H1 (cell line): Measurements from ENCODE around the gene GSX1. TPM values are rescaled to one million over a fixed set of nuclear protein-coding genes. Genes with fewer than 3 reads are reported as not detected.

ENCODE experiments used
- CTCF ChIA-PET: fragments of 300-600 bp; sonication (Branson Sonifier 250); formaldehyde crosslinking; loops from one replicate; lab custom pipeline; 2021; ENCODE audit not compliant: partially characterized antibody; lab: Charles Lee
- POLR2A ChIA-PET: fragments of 300-600 bp; sonication (Branson Sonifier 250); formaldehyde crosslinking; loops from one replicate; lab custom pipeline; 2021; ENCODE audit warnings: inconsistent platforms; ENCODE audit not compliant: partially characterized antibody; lab: Charles Lee
- DNase-seq, 2 experiments: peaks; one replicate each; pipeline versions ENCODE4 v3.0.0 to v3.0.0-alpha.2; 2010 to 2022; ENCODE audit warnings: low spot score in 2 of 2, low read depth in 1 of 2, mixed read lengths in 1 of 2
- FAIRE-seq: peaks from 2 replicates; lab custom pipeline; 2011; peaks lifted over from hg19 to GRCh38; lab: Jason Lieb, UNC
- H2AFZ ChIP-seq: 2 replicates; pipeline ENCODE4 v1.8.1; 2012; ENCODE audit warnings: low read length, inconsistent platforms
- H2AK5ac ChIP-seq: 2 replicates; pipeline ENCODE4 v1.6.1; 2013; ENCODE audit warnings: low read depth, low read length
- H2BK120ac ChIP-seq: replicated peaks from 2 replicates; pipeline ENCODE3; 2013; ENCODE audit warnings: low read depth, low read length, inconsistent platforms
- H2BK12ac ChIP-seq: 2 replicates; pipeline ENCODE4 v1.6.1; 2013; ENCODE audit warnings: low read depth, low read length
- H2BK15ac ChIP-seq: 2 replicates; pipeline ENCODE4 v1.6.1; 2013; ENCODE audit warnings: low read length
- H2BK20ac ChIP-seq: 2 replicates; pipeline ENCODE4 v1.6.1; 2013; ENCODE audit warnings: low read length
- H2BK5ac ChIP-seq: 2 replicates; pipeline ENCODE4 v1.6.1; 2013; ENCODE audit warnings: low read depth, low read length
- H3K14ac ChIP-seq: 2 replicates; pipeline ENCODE4 v1.6.1; 2013; ENCODE audit warnings: inconsistent platforms; ENCODE audit not compliant: insufficient read length
- H3K18ac ChIP-seq: 2 replicates; pipeline ENCODE4 v1.6.1; 2013; ENCODE audit warnings: low read length; ENCODE audit errors: extremely low read depth
- H3K23ac ChIP-seq: 2 replicates; pipeline ENCODE4 v1.6.1; 2013; ENCODE audit warnings: inconsistent platforms; ENCODE audit not compliant: insufficient read length
- H3K23me2 ChIP-seq: 2 replicates; pipeline ENCODE4 v1.6.1; 2013; ENCODE audit warnings: low read depth, low read length
- H3K27ac ChIP-seq: 2 replicates; pipeline ENCODE4 v1.6.1; 2011; ENCODE audit warnings: low read depth, low read length, inconsistent platforms
- H3K27me3 ChIP-seq, 4 experiments: replicated peaks in 1 of 4; 1 replicate in 1 of 4; 2 replicates in 3 of 4; pipeline versions ENCODE4 v1.6.1 to v1.8.1; 2011 to 2013; ENCODE audit warnings: low read length in 3 of 4, mild to moderate bottlenecking in 3 of 4, inconsistent platforms in 2 of 4, mixed read lengths in 2 of 4, moderate library complexity in 1 of 4; ENCODE audit not compliant: control insufficient read depth in 3 of 4, insufficient read depth in 3 of 4; ENCODE audit errors: extremely low read depth in 1 of 4
- H3K36me3 ChIP-seq, 4 experiments: 2 replicates each; pipeline versions ENCODE4 v1.6.1 to v1.8.1; 2011 to 2013; ENCODE audit warnings: mild to moderate bottlenecking in 4 of 4, low read length in 3 of 4, moderate library complexity in 2 of 4, control low read depth in 1 of 4, inconsistent platforms in 1 of 4; ENCODE audit not compliant: insufficient read depth in 4 of 4, control insufficient read depth in 2 of 4
- H3K4ac ChIP-seq: replicated peaks from 2 replicates; pipeline ENCODE3; 2013; ENCODE audit warnings: low read length, low read depth, mixed read lengths, inconsistent platforms; ENCODE audit not compliant: insufficient read length
- H3K4me1 ChIP-seq, 4 experiments: replicated peaks in 1 of 4; 1 replicate in 1 of 4; 2 replicates in 3 of 4; pipeline versions ENCODE4 v1.6.1 to v1.8.1; 2011 to 2013; ENCODE audit warnings: low read length in 3 of 4, inconsistent platforms in 2 of 4, mixed read lengths in 1 of 4; ENCODE audit not compliant: insufficient read depth in 4 of 4, control insufficient read depth in 3 of 4
- H3K4me2 ChIP-seq, 2 experiments: 2 replicates each; pipeline versions ENCODE4 v1.6.1 to v1.8.1; 2011 to 2013; ENCODE audit warnings: low read depth in 2 of 2, low read length in 2 of 2, control low read depth in 1 of 2, inconsistent platforms in 1 of 2, mild to moderate bottlenecking in 1 of 2; ENCODE audit not compliant: insufficient read depth in 1 of 2
- H3K4me3 ChIP-seq, 4 experiments: fragments of 200-600, 300-600 bp in 1 of 4; sonication (generic), shearing (Covaris generic), sonication (Bioruptor Twin) in 1 of 4; 2 replicates each; pipeline versions ENCODE4 v1.5.1 to v1.8.1; 2011 to 2016; ENCODE audit warnings: low read length in 4 of 4, low read depth in 3 of 4, control low read depth in 2 of 4, inconsistent platforms in 2 of 4, mild to moderate bottlenecking in 2 of 4, mixed read lengths in 1 of 4, moderate library complexity in 1 of 4; ENCODE audit not compliant: insufficient read depth in 2 of 4; ENCODE audit errors: extremely low read depth in 1 of 4
- H3K56ac ChIP-seq: replicated peaks from 2 replicates; pipeline ENCODE3; 2013; ENCODE audit warnings: low read depth, mild to moderate bottlenecking, mixed read lengths, low read length, inconsistent platforms; ENCODE audit not compliant: insufficient read length
- H3K79me1 ChIP-seq: 2 replicates; pipeline ENCODE4 v1.6.1; 2013; ENCODE audit warnings: low read depth, low read length, control low read depth
- H3K79me2 ChIP-seq, 2 experiments: 2 replicates each; pipeline versions ENCODE4 v1.6.1 to v1.8.1; 2012 to 2013; ENCODE audit warnings: low read length in 2 of 2, mild to moderate bottlenecking in 2 of 2, inconsistent platforms in 1 of 2; ENCODE audit not compliant: insufficient read depth in 2 of 2, control insufficient read depth in 1 of 2
- H3K9ac ChIP-seq, 4 experiments: replicated peaks in 1 of 4; 1 replicate in 1 of 4; 2 replicates in 3 of 4; pipeline versions ENCODE4 v1.6.1 to v1.8.1; 2011 to 2013; ENCODE audit warnings: low read depth in 3 of 4, low read length in 3 of 4, control low read depth in 2 of 4, mild to moderate bottlenecking in 2 of 4, moderate library complexity in 2 of 4, inconsistent platforms in 1 of 4; ENCODE audit errors: extremely low read depth in 1 of 4
- H3K9me3 ChIP-seq, 2 experiments: 2 replicates each; pipeline versions ENCODE4 v1.6.1 to v1.8.1; 2012 to 2013; ENCODE audit warnings: mild to moderate bottlenecking in 2 of 2, moderate library complexity in 2 of 2, control low read depth in 1 of 2, inconsistent platforms in 1 of 2, low read depth in 1 of 2, low read length in 1 of 2, mixed read lengths in 1 of 2; ENCODE audit not compliant: insufficient read depth in 2 of 2
- H4K20me1 ChIP-seq, 2 experiments: replicated peaks in 1 of 2; 2 replicates each; pipeline versions ENCODE3 to v1.8.1; 2011 to 2013; ENCODE audit warnings: inconsistent platforms in 2 of 2, low read length in 2 of 2, mild to moderate bottlenecking in 1 of 2; ENCODE audit not compliant: insufficient read depth in 2 of 2, control insufficient read depth in 1 of 2
- H4K5ac ChIP-seq: 2 replicates; pipeline ENCODE4 v1.6.1; 2013; ENCODE audit warnings: low read length, low read depth, mixed read lengths, inconsistent platforms; ENCODE audit not compliant: insufficient read length
- H4K8ac ChIP-seq: 2 replicates; pipeline ENCODE4 v1.8.0; 2013; ENCODE audit warnings: mild to moderate bottlenecking, moderate library complexity, low read length, inconsistent platforms; ENCODE audit not compliant: insufficient read depth; ENCODE audit errors: extremely low read depth
- H4K91ac ChIP-seq: replicated peaks from 2 replicates; pipeline ENCODE3; 2013; ENCODE audit warnings: low read length, mixed read lengths, inconsistent platforms; ENCODE audit not compliant: insufficient read length
- BACH1 ChIP-seq: IDR thresholded peaks from 2 replicates; pipeline ENCODE4 v1.6.1; 2012; ENCODE audit warnings: low read length, improper control_type of control experiment
- CHD2 ChIP-seq: IDR thresholded peaks from 2 replicates; pipeline ENCODE4 v1.6.1; 2012; ENCODE audit warnings: low read length, improper control_type of control experiment
- JUN ChIP-seq: IDR thresholded peaks from 2 replicates; pipeline ENCODE4 v1.6.1; 2011; ENCODE audit warnings: low read depth, mild to moderate bottlenecking, improper control_type of control experiment, low read length
- MAFK ChIP-seq: IDR thresholded peaks from 2 replicates; pipeline ENCODE4 v1.6.1; 2012; ENCODE audit warnings: low read depth, mild to moderate bottlenecking, improper control_type of control experiment, low read length
- PHF8 ChIP-seq: fragments of 200-600 bp; sonication (generic); conservative IDR thresholded peaks from 2 replicates; pipeline ENCODE4 v1.7.1; 2012; ENCODE audit warnings: low read depth, mild to moderate bottlenecking, inconsistent platforms, low read length, moderate library complexity
- RBBP5 ChIP-seq: IDR thresholded peaks from 2 replicates; pipeline ENCODE4 v1.7.1; 2012; ENCODE audit warnings: low read depth, mild to moderate bottlenecking, inconsistent platforms, low read length, moderate library complexity, borderline replicate concordance
- SP1 ChIP-seq: IDR thresholded peaks from 2 replicates; pipeline ENCODE4 v1.6.1; 2011; ENCODE audit warnings: low read depth, low read length
- TAF7 ChIP-seq: optimal IDR thresholded peaks from 2 replicates; pipeline ENCODE3; 2011; ENCODE audit warnings: low read depth, mild to moderate bottlenecking, inconsistent platforms, low read length, moderate library complexity, borderline replicate concordance
- TBP ChIP-seq: IDR thresholded peaks from 2 replicates; pipeline ENCODE4 v1.6.1; 2011; ENCODE audit warnings: low read depth, low read length, improper control_type of control experiment
- TCF12 ChIP-seq: IDR thresholded peaks from 2 replicates; pipeline ENCODE4 v1.6.1; 2011; ENCODE audit warnings: low read depth, mild to moderate bottlenecking, low read length
- WGBS, 2 experiments: shearing (Covaris generic) in 1 of 2; methylation state at CpG; one replicate each; pipeline versions ENCODE4 v1.1.6 to v1.1.7; 2013 to 2015; ENCODE audit warnings: low lambda C conversion rate in 2 of 2, mixed read lengths in 2 of 2, inconsistent platforms in 1 of 2, low coverage in 1 of 2, missing lambda C conversion rate in 1 of 2; ENCODE audit not compliant: insufficient replicate concordance in 2 of 2, insufficient coverage in 1 of 2, insufficient read length in 1 of 2; ENCODE audit errors: extremely low coverage in 1 of 2, missing lambda C conversion rate in 1 of 2; 5-methylcytosine and 5-hydroxymethylcytosine counted together
- polyA plus RNA-seq, 7 experiments: library from polyadenylated mRNA; depleted of rRNA in 3 of 7; stranded (reverse) in 5 of 7; unstranded in 2 of 7; fragments of >200 nt in 5 of 7; fragments of 200-250 nt in 2 of 7; gene quantifications; 1 replicate in 5 of 7; 2 replicates in 1 of 7; 4 replicates in 1 of 7; pipeline versions ENCODE4 v1.2.1 to v1.2.3, GENCODE V29; 2011 to 2013; ENCODE audit warnings: missing spikeins in 2 of 7, mixed read lengths in 2 of 7
- total RNA-seq: library from RNA; stranded (reverse); fragmentation: NEBNext Ultra II Directional; extraction: Animal tissue kit (Norgen Biotek cat#: 25700); gene quantifications from 2 replicates; pipeline ENCODE4 v1.2.1, GENCODE V29; 2021
- TF ChIP-seq, protein P1 (sequence below), 3 experiments: IDR thresholded peaks; 1 replicate in 2 of 3; 2 replicates in 1 of 3; pipeline versions ENCODE4 v1.5.1 to v1.6.1; 2011; ENCODE audit warnings: low read length in 3 of 3, mild to moderate bottlenecking in 3 of 3, inconsistent platforms in 2 of 3, low read depth in 1 of 3, moderate library complexity in 1 of 3; ENCODE audit not compliant: insufficient read depth in 1 of 3; ENCODE audit errors: control extremely low read depth in 1 of 3

The GSX1 gene
- total and polyA plus RNA-seq, 2 of the 8 experiments (the other 6 are each of a cell fraction or from before 2014, with no cell fraction given) = not detected

DNA sequence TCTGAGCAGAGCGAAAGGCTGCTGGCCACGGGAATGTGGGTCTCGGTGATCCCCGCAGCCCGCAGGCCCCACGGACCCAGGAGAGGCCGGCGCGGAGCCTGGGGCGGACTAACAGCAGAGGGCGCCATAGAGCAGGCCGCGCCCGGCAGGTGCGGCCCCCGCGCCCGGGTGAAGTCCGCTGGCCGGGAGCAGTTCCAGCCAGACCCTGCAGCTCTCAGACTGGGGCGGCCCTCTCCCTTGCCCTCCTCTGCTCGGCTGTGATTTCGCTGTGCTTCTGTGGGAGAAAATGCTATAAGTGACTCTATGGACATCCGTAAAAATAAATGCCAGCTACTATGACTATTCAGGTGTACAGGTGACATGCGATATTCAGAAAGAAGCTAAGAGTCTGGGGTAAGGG, 37.7 kb downstream of the GSX1 start:
- Histone ChIP-seq H2BK5ac (no peak overlapping the region), H3K4me3 (no peak overlapping the region), H3K9me3 (no peaks in the 10 kb centered on the region), H3K79me2 (no peaks in the 10 kb centered on the region), H3K56ac (no peak overlapping the region), H4K5ac (no peak overlapping the region), H4K20me1 (peaks cover 0 to 3% of the 10 kb centered on the region in 2 experiments), H3K27me3 (peaks cover 26 to 69% (median 50%) of the 10 kb centered on the region in 4 experiments), H3K27ac (no peak overlapping the region), H2BK15ac (no peak overlapping the region), H3K18ac (no peak overlapping the region), H2AK5ac (no peak overlapping the region), H4K91ac (no peak overlapping the region), H4K8ac (no peak overlapping the region), H3K14ac (no peak overlapping the region), H2BK120ac (no peak overlapping the region), H3K4ac (no peak overlapping the region), H3K23me2 (no peaks in the 10 kb centered on the region), H3K23ac (no peak overlapping the region), H3K9ac (no peak overlapping the region), H2BK12ac (no peak overlapping the region), H3K4me2 (peak overlapping the region in 1 of 2 experiments; percentile 63; a peak in 3 of 4 replicates), H3K4me1 (peaks cover 0 to 5% (median 2%) of the 10 kb centered on the region in 4 experiments; a peak in 1 of 7 replicates), H3K79me1 (no peaks in the 10 kb centered on the region), H2AFZ (no peak overlapping the region), H3K36me3 (no peaks in the 10 kb centered on the region), H2BK20ac (no peak overlapping the region)
- FAIRE-seq = no peak
- DNase-seq = peak in 1 of 2 experiments; percentile 91
- POLR2A ChIA-PET = no interaction called here
- CTCF ChIA-PET = interaction anchor here (0.6 to 14.6 kb wide), 40 partner anchors 9 to 558 kb away, joined by 3 to 345 read pairs (median 4); partner anchors contain the start of genes GSX1 and URAD
- WGBS, 2 experiments = 10% methylated on average over 25 of the region's 25 CpGs; no CpG with 5 or more reads in 1 of the 2 experiments
- peak; percentile 46; the same call in 1 of the 2 replicates for TF ChIP-seq TBP
- peak; percentile 33 for TF ChIP-seq TAF7
- TF ChIP-seq, protein P1, sequence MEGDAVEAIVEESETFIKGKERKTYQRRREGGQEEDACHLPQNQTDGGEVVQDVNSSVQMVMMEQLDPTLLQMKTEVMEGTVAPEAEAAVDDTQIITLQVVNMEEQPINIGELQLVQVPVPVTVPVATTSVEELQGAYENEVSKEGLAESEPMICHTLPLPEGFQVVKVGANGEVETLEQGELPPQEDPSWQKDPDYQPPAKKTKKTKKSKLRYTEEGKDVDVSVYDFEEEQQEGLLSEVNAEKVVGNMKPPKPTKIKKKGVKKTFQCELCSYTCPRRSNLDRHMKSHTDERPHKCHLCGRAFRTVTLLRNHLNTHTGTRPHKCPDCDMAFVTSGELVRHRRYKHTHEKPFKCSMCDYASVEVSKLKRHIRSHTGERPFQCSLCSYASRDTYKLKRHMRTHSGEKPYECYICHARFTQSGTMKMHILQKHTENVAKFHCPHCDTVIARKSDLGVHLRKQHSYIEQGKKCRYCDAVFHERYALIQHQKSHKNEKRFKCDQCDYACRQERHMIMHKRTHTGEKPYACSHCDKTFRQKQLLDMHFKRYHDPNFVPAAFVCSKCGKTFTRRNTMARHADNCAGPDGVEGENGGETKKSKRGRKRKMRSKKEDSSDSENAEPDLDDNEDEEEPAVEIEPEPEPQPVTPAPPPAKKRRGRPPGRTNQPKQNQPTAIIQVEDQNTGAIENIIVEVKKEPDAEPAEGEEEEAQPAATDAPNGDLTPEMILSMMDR (IDR thresholded peaks at IDR 0.05; ENCODE audit: control extremely low read depth in 1 of 3, insufficient read depth in 1 of 3, low read depth in 1 of 3, low read length in 3 of 3) = peak; percentile 82 to 96 (median 82)
- TF ChIP-seq CHD2 = 0 out of 2 replicates have a peak, but pooled peaks have one; percentile 33
- TF ChIP-seq RBBP5 = no peak
- TF ChIP-seq PHF8 = no peak
- peak; percentile 51; the same call in 1 of the 2 replicates for TF ChIP-seq BACH1
- peak; percentile 5; the same call in 1 of the 2 replicates for TF ChIP-seq MAFK
- peak; percentile 51; the same call in 1 of the 2 replicates for TF ChIP-seq SP1
- peak; percentile 74; the same call in 1 of the 2 replicates for TF ChIP-seq TCF12
- TF ChIP-seq JUN = 0 out of 2 replicates have a peak, but pooled peaks have one; percentile 33
